ENCODE results near the gene HTRA3.

The HTRA3 gene

DNA sequence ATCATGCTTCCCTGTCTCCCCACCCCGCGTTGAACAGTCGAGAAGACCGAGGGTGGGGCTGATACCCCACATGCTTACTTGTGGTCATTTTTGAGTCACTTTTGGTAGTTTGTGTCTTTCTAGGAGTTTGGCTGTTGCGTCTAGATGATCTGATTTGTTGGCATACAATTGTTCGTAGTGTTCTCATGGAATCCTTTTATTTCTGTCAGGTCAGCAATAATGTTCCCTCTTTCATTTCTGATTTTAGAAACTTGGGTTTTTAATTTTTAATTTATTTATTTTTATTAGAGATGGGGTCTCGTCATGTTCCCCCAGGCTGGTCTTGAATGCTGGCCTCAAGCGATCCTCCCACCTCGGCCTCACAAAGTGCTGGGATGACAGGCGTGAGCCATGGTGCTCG lies 39.5 kb upstream of the HTRA3 start:
- no peaks in the 10 kb centered on the region for H3K36me3 Mint-ChIP-seq
- H3K4me1 Mint-ChIP-seq: peaks cover 24% of the 10 kb centered on the region
- no peak overlapping the region for H3K4me3 Mint-ChIP-seq
- DNase-seq (ENCODE audit: low spot score in 2 of 2) (no peak), ATAC-seq (no peak)
- no peaks in the 10 kb centered on the region for H3K9me3 Mint-ChIP-seq
- H3K27ac Mint-ChIP-seq: no peak overlapping the region

DNA sequence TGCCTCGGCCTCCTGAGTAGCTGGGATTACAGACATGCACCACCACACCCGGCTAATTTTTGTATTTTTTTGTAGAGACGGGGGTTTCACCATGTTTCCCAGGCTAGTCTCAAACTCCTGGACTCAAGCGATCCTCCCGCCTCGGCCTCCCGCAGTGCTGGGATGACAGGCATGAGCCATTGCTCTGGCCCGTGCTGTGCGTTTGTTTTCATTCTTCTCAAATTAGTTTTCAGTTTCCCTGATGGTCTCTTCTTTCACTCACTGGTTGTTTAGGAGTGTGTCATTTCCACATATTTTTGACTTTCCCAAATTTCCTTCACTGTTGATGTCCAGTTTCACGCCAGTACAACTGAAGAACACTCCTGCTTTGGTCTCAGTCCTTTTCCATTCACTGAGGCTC lies 38.7 kb upstream of the HTRA3 start:
- no peak for DNase-seq (ENCODE audit: low spot score in 2 of 2)
- H3K4me3 Mint-ChIP-seq: no peak overlapping the region
- no peak overlapping the region for H3K27ac Mint-ChIP-seq
- H3K9me3 Mint-ChIP-seq: no peaks in the 10 kb centered on the region
- H3K36me3 Mint-ChIP-seq: no peaks in the 10 kb centered on the region
- peaks cover 18% of the 10 kb centered on the region for H3K4me1 Mint-ChIP-seq
- no peak for ATAC-seq

DNA sequence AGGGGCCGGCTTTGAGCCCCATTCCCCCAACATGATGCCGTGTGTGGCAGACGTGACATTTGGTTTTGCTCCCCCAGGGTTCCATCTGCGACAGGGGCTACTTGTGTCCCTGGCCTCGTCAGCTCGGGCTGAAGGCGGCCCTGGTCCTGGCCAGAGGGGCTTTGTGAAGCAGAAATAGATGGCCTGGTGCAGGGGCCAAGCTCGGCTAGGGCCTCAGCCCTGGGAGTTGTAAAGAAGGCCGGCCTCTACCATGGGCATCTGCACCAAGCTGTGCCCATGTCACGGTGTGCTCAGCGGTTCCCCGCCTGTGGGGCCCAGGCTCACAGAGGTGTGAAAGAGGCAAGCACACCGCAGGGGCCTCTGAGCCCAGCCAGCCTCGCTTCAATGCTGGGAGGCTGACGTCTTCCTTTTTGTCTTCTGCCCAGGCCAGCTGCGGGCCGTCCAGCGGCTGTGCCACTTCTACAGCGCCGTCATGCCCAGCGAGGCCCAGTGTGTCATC lies 38.0 kb upstream of the HTRA3 start:
- DNase-seq (ENCODE audit: low spot score in 2 of 2) (no peak), ATAC-seq (no peak)
- H3K4me1 Mint-ChIP-seq: peaks cover 18% of the 10 kb centered on the region
- no peaks in the 10 kb centered on the region for H3K9me3 Mint-ChIP-seq
- H3K27ac Mint-ChIP-seq: no peak overlapping the region
- H3K36me3 Mint-ChIP-seq: no peaks in the 10 kb centered on the region
- no peak overlapping the region for H3K4me3 Mint-ChIP-seq

DNA sequence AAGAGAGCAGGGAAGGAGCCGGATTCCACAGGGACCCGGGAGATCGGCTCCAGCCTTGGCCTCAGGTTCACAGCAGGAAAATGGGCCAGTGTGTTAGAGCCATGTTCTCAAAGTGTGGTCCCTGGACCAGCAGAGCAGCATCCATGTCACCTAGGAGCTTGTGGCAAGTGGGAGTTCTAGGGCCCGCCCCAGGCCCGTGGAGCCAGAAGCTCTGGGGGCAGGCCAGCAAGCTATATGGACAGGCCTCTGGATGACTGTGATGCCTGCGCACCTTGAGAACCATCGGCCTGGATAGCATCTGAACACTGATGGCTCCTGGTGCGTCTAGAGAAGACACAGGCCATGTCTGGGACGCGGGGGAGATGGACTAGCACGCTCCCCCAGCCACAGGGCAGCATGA lies 36.8 kb upstream of the HTRA3 start:
- DNase-seq (ENCODE audit: low spot score in 2 of 2): no peak
- Mint-ChIP-seq H3K36me3 (no peaks in the 10 kb centered on the region), H3K4me1 (peaks cover 18% of the 10 kb centered on the region), H3K9me3 (no peaks in the 10 kb centered on the region), H3K4me3 (no peak overlapping the region), H3K27ac (no peak overlapping the region)
- no peak for ATAC-seq

DNA sequence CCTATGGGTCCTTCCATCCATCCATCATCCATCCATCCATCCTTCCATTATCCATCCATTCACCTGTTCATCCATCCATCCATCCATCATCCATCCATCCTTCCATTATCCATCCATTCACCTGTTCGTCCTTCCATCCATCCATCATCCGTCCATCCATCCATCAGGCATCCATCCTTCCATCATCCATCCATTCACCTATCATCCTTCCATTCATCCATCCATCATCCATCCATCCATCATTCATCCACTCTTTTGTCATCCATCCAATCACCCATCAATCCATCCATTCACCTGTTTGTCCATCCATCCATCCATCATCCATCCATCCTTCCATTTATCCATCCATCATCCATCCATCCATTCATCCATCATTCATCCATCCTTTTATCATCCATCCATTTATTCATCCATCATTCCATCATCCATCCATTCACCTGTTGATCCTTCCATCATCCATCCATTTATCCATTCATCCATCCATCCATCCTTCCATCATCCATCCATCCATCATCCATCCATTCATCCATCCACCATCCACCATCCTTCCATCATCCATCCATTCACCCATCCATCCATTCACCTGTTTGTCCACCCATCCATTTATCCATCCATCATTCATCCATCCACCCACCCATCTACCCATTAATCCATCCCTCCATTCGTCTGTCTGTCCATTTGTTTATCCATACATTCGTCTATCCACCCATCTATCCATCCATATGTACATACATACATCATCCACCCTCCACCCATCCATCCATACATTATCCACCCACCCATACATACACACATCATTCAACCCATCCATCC lies 35.7 kb upstream of the HTRA3 start:
- Mint-ChIP-seq H3K4me1 (peaks cover 13% of the 10 kb centered on the region), H3K4me3 (no peak overlapping the region), H3K9me3 (no peaks in the 10 kb centered on the region), H3K36me3 (no peaks in the 10 kb centered on the region), H3K27ac (no peak overlapping the region)
- no peak for DNase-seq (ENCODE audit: low spot score in 2 of 2)
- no peak for ATAC-seq

DNA sequence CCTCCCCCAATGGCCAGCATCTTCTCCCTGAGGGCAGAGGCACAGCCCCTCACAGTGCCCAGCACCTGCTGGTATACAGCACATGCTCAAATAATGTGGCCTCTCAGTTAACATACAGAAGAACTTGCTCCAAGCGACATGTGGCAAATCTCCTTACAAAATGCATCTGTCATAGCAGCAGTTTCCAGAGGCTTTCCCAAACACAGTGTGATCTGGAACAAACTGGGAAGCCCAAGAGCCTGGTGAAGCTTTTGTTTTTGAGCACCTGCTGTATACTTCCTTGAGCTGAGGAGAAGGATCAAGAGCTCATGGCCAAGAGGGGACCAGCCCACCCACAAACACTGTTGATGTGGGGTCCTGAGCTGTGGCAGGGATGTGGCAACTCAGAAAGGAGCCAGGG lies 34.8 kb upstream of the HTRA3 start:
- H3K27ac Mint-ChIP-seq: no peak overlapping the region

DNA sequence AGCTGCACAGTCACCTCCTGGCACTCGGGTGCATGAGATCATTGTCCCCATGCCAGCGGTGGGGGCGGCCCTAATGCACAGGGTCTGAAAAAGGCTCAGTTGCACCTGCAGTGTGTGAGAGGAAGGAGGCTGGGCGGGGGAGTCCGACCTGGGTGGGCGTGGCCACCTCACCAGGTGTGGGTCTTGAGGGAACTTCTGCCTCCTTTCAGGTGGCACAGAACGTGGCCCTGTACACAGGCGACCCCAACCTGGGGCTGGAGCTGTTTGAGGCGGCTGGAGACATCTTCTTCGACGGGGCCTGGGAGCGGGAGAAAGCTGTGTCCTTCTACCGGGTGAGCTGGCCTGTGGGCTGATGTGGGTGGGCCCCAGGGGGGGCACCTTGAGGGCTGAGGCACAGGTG lies 34.3 kb upstream of the HTRA3 start:
- no peak overlapping the region for H3K4me3 Mint-ChIP-seq
- peaks cover 6% of the 10 kb centered on the region for H3K4me1 Mint-ChIP-seq
- ATAC-seq (no peak), DNase-seq (ENCODE audit: low spot score in 2 of 2) (no peak)
- H3K27ac Mint-ChIP-seq: no peak overlapping the region
- H3K36me3 Mint-ChIP-seq: no peaks in the 10 kb centered on the region
- no peaks in the 10 kb centered on the region for H3K9me3 Mint-ChIP-seq

More for the DNA sequence above, 34.8 kb upstream of the HTRA3 start:
- ATAC-seq (no peak), DNase-seq (ENCODE audit: low spot score in 2 of 2) (no peak)
- Mint-ChIP-seq H3K4me1 (peaks cover 6% of the 10 kb centered on the region), H3K36me3 (no peaks in the 10 kb centered on the region), H3K9me3 (no peaks in the 10 kb centered on the region), H3K4me3 (no peak overlapping the region)

DNA sequence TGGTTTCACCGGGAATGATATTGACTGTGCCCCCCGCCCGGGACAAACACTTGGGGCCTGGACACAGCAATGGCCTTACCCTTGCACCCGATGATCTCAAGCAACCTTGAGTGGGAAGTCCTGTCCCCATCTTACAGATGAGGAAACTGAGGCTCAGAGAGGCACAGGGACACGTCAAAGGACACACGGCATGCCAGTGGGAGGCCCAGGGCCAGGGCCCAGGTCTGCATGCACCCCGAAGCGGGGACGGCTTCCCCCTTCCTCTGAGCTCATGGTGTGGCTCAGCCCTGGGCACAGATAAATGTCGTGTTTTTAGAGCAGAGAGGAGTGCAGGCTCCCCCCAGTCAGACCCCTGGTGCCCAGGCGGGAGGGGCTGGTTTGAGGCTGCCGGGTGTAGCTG lies 33.9 kb upstream of the HTRA3 start:
- H3K9me3 Mint-ChIP-seq: no peaks in the 10 kb centered on the region
- H3K27ac Mint-ChIP-seq: no peak overlapping the region
- H3K4me1 Mint-ChIP-seq: peaks cover under 1% of the 10 kb centered on the region
- H3K36me3 Mint-ChIP-seq: no peaks in the 10 kb centered on the region
- DNase-seq (ENCODE audit: low spot score in 2 of 2): no peak
- no peak overlapping the region for H3K4me3 Mint-ChIP-seq
- ATAC-seq: no peak

DNA sequence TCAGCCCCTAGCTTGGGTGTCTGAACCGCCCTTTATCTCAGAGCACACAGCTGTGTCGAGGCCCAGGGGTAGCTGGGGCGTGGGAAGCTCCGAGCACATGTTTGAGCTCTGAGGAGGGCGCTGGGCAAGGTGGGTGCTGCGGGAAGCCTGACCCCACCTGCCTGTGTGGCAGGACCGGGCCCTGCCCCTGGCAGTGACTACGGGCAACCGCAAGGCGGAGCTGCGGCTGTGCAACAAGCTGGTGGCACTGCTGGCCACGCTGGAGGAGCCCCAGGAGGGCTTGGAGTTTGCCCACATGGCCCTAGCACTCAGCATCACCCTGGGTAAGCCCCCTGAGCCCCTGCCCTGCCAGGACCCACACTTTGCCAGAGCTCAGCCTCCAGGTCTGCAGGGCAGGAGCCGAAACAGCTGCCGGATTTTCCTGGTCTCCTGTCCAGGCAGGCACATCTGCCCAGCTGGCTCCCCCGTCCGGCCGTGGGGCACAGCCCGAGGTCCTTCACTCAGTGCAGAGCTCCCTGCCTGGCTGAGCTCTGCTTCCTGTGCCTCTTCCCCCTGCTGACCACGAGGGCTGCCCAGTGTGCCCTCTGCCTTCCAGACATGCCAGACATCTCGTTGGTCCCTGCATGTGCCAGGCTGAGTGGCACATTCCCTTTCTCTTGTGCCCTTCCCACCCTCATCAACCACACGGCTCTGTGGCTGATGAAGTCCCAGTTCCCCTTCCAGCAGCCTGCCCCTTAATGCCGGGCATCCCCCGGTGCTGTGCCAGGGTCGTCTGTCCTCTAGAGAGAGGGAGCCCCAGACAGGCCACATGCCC lies 33.2 kb upstream of the HTRA3 start:
- no peak overlapping the region for H3K4me3 Mint-ChIP-seq
- no peaks in the 10 kb centered on the region for H3K9me3 Mint-ChIP-seq
- H3K36me3 Mint-ChIP-seq: no peaks in the 10 kb centered on the region
- H3K4me1 Mint-ChIP-seq: no peaks in the 10 kb centered on the region
- no peak overlapping the region for H3K27ac Mint-ChIP-seq
- DNase-seq (ENCODE audit: low spot score in 2 of 2): no peak
- no peak for ATAC-seq

DNA sequence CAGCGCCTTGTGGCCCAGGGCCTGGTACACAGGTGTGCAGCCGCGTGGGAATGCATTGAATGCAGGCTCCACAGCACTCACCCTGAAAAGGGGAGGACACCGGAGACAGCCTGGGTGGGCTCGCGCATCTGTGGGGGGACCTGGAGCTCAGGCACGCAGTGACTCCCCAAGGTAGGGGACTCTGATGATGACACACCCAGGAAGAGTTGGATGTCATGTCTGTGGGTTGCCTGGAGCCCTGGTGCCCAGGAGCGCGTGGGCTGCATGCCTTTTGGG lies 32.7 kb upstream of the HTRA3 start:
- Mint-ChIP-seq H3K27ac (no peak overlapping the region), H3K9me3 (no peaks in the 10 kb centered on the region), H3K36me3 (no peaks in the 10 kb centered on the region), H3K4me1 (peaks cover 3% of the 10 kb centered on the region), H3K4me3 (no peak overlapping the region)
- DNase-seq (ENCODE audit: low spot score in 2 of 2) (no peak), ATAC-seq (no peak)

DNA sequence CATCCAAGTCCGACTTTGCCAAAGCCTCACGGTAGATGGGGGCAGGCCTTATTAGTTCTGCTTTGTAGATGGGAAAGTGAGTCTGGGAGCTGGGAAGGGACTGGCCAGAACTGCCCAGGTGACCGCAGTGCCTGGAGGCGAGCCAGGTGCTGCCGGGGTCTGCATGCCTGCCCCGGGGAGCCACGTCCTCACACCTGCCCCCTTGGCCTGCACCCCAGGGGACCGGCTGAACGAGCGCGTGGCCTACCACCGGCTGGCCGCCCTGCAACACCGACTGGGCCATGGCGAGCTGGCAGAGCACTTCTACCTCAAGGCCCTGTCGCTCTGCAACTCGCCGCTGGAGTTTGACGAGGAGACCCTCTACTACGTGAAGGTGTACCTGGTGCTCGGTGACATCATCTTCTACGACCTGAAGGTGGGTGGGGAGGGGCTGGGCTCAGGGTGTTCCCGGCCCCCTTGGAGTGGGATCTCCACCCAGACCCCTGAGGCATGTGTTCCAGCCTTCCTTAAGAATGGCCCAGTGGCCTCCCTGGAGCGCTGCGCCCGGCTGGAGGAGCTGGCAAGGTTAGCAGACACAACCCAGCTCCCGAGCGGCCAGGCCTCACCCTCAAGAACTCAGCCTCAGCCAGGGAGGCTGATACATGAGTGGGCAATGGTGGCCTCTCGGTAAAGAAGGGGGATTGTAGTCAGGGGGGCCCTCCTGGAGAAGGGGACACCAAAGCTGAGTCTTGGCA lies 32.1 kb upstream of the HTRA3 start:
- Mint-ChIP-seq H3K4me3 (no peak overlapping the region), H3K4me1 (peaks cover 7% of the 10 kb centered on the region), H3K36me3 (no peaks in the 10 kb centered on the region), H3K9me3 (no peaks in the 10 kb centered on the region), H3K27ac (no peak overlapping the region)
- ATAC-seq: no peak
- DNase-seq (ENCODE audit: low spot score in 2 of 2): no peak

DNA sequence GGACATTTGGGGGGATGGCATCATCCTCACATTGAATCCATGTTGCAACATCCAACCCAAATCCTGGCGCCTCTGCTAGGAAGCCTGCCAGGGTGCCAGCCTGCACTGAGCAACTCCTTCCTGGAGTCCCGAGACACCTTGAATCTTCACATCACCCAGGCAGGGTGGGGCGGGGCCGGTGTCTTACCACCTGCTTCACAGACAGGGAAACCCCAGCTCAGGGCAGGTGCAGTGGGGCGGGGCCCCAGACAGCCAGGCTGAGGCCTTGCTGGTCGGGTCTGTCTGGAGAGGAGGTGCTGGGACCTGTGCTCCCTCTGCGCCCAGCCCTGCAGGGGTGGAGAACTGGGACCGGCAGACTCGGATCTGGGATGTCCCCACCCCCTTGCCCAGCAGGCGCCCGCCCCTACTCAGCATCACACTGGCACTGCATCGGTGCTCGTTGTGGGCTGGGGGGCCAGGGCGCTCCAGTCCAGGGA lies 31.5 kb upstream of the HTRA3 start:
- H3K36me3 Mint-ChIP-seq: no peaks in the 10 kb centered on the region
- peaks cover 7% of the 10 kb centered on the region for H3K4me1 Mint-ChIP-seq
- H3K9me3 Mint-ChIP-seq: no peaks in the 10 kb centered on the region
- DNase-seq (ENCODE audit: low spot score in 2 of 2) (no peak), ATAC-seq (no peak)
- H3K27ac Mint-ChIP-seq: no peak overlapping the region
- no peak overlapping the region for H3K4me3 Mint-ChIP-seq

DNA sequence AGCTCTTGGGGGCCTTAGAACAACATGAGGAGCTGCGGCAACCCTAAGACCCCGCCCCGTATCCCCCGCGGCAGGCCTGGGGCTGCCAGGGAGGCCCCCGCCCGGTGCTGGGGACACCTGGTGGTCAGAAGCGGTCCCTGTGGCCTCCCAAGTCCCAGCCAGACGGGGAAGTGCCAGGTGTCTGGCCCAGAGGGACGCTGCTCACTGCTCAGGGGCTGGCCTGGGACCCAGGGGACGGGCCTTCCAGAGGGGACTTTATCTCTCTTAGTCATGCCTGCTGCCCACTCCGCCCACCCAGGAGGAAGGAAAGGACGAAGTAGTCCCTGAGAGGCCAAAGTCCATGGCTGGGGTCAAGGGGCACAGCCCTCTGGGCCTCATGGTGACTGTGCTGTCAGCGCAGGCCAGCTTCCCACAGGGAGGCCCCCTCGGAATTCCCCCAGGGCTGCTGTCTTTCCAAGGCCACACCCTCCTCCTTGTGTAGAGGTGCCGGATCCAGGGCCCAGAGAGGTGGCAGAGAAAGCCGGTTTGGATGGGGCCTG lies 31.0 kb upstream of the HTRA3 start:
- Mint-ChIP-seq H3K4me1 (peaks cover 7% of the 10 kb centered on the region), H3K9me3 (no peaks in the 10 kb centered on the region), H3K36me3 (no peaks in the 10 kb centered on the region), H3K4me3 (no peak overlapping the region), H3K27ac (no peak overlapping the region)
- no peak for ATAC-seq
- DNase-seq (ENCODE audit: low spot score in 2 of 2): no peak

DNA sequence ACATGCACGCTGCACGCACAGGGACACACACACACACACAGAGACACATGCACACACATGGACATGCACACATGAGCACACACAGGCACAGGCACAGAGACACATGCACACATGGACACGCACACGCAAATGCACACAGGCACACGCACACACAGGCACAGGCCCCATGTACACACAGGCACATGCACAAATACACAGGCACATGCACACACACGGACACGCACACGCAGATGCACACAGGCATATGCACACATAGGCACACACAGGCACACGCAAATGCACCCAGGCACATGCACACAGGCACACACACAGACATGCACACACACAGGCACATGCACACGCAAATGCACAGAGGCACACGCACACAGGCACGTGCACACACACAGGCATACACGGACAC lies 30.3 kb upstream of the HTRA3 start:
- no peaks in the 10 kb centered on the region for H3K36me3 Mint-ChIP-seq

DNA sequence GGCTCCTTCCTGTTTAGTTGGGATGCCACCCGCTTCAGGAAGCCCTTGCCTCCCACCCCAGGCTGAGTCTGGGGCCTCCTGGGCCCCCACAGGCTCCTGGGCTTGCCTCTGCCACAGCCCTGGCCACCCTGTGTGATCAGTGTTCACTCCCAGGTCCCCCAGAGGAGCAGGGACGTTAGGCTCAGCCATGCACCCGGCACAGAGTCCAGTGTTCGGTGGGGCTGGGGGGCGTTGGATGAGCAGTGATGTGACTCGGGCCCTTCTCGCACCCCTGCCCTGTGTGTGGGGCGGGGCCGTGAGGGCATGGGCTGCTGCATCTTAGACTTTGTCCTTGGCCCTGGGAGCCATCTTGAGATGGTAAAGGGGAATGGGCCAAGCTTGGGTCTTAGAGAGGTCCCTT lies 29.9 kb upstream of the HTRA3 start:
- H3K27ac Mint-ChIP-seq: no peak overlapping the region
- H3K36me3 Mint-ChIP-seq: no peaks in the 10 kb centered on the region
- H3K9me3 Mint-ChIP-seq: no peaks in the 10 kb centered on the region
- no peak overlapping the region for H3K4me3 Mint-ChIP-seq
- peaks cover 7% of the 10 kb centered on the region for H3K4me1 Mint-ChIP-seq
- ATAC-seq (no peak), DNase-seq (ENCODE audit: low spot score in 2 of 2) (no peak)

More for the DNA sequence above, 30.3 kb upstream of the HTRA3 start:
- Mint-ChIP-seq H3K4me3 (no peak overlapping the region), H3K4me1 (peaks cover 7% of the 10 kb centered on the region), H3K27ac (no peak overlapping the region), H3K9me3 (no peaks in the 10 kb centered on the region)
- no peak for ATAC-seq
- no peak for DNase-seq (ENCODE audit: low spot score in 2 of 2)
